ENCODE measurements around the gene ASTN2.

Gene ASTN2

GRCh38 chr9:116668970-116669695, 745.7 kb downstream of the ASTN2 start:
- no peaks in the 10 kb centered on the region for H4K20me1 ChIP-seq (ENCODE audit: insufficient read depth, low read length)
- no peaks in the 10 kb centered on the region for H3F3A ChIP-seq (ENCODE audit: insufficient read depth, low read length)
- no peak overlapping the region for H3K4me2 ChIP-seq (ENCODE audit: low read length)
- no peaks in the 10 kb centered on the region for H3K79me2 ChIP-seq (ENCODE audit: insufficient read depth, low read length)
- H3K9me2 ChIP-seq (ENCODE audit: low read depth, low read length): no peaks in the 10 kb centered on the region
- no peaks in the 10 kb centered on the region for H3K36me3 ChIP-seq (ENCODE audit: insufficient read depth, low read length)
- H3K9me3 ChIP-seq (ENCODE audit: low read length): peaks cover 13% of the 10 kb centered on the region
- no peak for TF ChIP-seq CTCF (IDR thresholded peaks at IDR 0.05; ENCODE audit: low read length)
- no peak for TF ChIP-seq EZH2 (IDR thresholded peaks at IDR 0.05; ENCODE audit: borderline replicate concordance, low read length)
- no peak overlapping the region for H2AFZ ChIP-seq (ENCODE audit: low read length)
- no peaks in the 10 kb centered on the region for H3K4me1 ChIP-seq (ENCODE audit: insufficient read depth, low read length, severe bottlenecking)
- no peak overlapping the region for H3K9ac ChIP-seq (ENCODE audit: low read length)
- H3K27me3 ChIP-seq (ENCODE audit: insufficient read depth, low read length): no peaks in the 10 kb centered on the region
- no peak overlapping the region for H3K4me3 ChIP-seq (ENCODE audit: low read depth, low read length, poor library complexity, severe bottlenecking)
- H3K27ac ChIP-seq (ENCODE audit: low read depth, low read length, poor library complexity, severe bottlenecking): no peak overlapping the region

- Histone ChIP-seq H4K20me1 (ENCODE audit: insufficient read depth, low read length) (no peaks in the 10 kb centered on the region), H3K9me3 (ENCODE audit: low read length) (no peaks in the 10 kb centered on the region), H3K79me2 (ENCODE audit: insufficient read depth, low read length) (no peaks in the 10 kb centered on the region), H3K4me2 (ENCODE audit: low read length) (no peak overlapping the region), H3K27ac (ENCODE audit: low read depth, low read length, poor library complexity, severe bottlenecking) (no peak overlapping the region), H3F3A (ENCODE audit: insufficient read depth, low read length) (no peaks in the 10 kb centered on the region), H3K4me1 (ENCODE audit: insufficient read depth, low read length, severe bottlenecking) (no peaks in the 10 kb centered on the region), H3K9me2 (ENCODE audit: low read depth, low read length) (no peaks in the 10 kb centered on the region), H3K9ac (ENCODE audit: low read length) (no peak overlapping the region), H2AFZ (ENCODE audit: low read length) (no peak overlapping the region), H3K36me3 (ENCODE audit: insufficient read depth, low read length) (no peaks in the 10 kb centered on the region), H3K27me3 (ENCODE audit: insufficient read depth, low read length) (no peaks in the 10 kb centered on the region), H3K4me3 (ENCODE audit: low read depth, low read length, poor library complexity, severe bottlenecking) (no peak overlapping the region)
- no peak for TF ChIP-seq EZH2 (IDR thresholded peaks at IDR 0.05; ENCODE audit: borderline replicate concordance, low read length)
- TF ChIP-seq CTCF (IDR thresholded peaks at IDR 0.05; ENCODE audit: low read length): no peak
These were observed 751.3 kb downstream of the ASTN2 start for GRCh38 chr9:116663581-116663980.

GRCh38 chr9:116662646-116663310, 752.1 kb downstream of the ASTN2 start:
- no peaks in the 10 kb centered on the region for H3K4me1 ChIP-seq (ENCODE audit: insufficient read depth, low read length, severe bottlenecking)
- no peaks in the 10 kb centered on the region for H3K9me3 ChIP-seq (ENCODE audit: low read length)
- H3K36me3 ChIP-seq (ENCODE audit: insufficient read depth, low read length): no peaks in the 10 kb centered on the region
- H4K20me1 ChIP-seq (ENCODE audit: insufficient read depth, low read length): no peaks in the 10 kb centered on the region
- no peaks in the 10 kb centered on the region for H3K9me2 ChIP-seq (ENCODE audit: low read depth, low read length)
- no peak overlapping the region for H3K27ac ChIP-seq (ENCODE audit: low read depth, low read length, poor library complexity, severe bottlenecking)
- H3F3A ChIP-seq (ENCODE audit: insufficient read depth, low read length): no peaks in the 10 kb centered on the region
- H3K4me2 ChIP-seq (ENCODE audit: low read length): no peak overlapping the region
- H3K79me2 ChIP-seq (ENCODE audit: insufficient read depth, low read length): no peaks in the 10 kb centered on the region
- H2AFZ ChIP-seq (ENCODE audit: low read length): no peak overlapping the region
- H3K4me3 ChIP-seq (ENCODE audit: low read depth, low read length, poor library complexity, severe bottlenecking): no peak overlapping the region
- no peak for TF ChIP-seq CTCF (IDR thresholded peaks at IDR 0.05; ENCODE audit: low read length)
- TF ChIP-seq EZH2 (IDR thresholded peaks at IDR 0.05; ENCODE audit: borderline replicate concordance, low read length): no peak
- no peak overlapping the region for H3K9ac ChIP-seq (ENCODE audit: low read length)
- H3K27me3 ChIP-seq (ENCODE audit: insufficient read depth, low read length): no peaks in the 10 kb centered on the region

All from OCI-LY1 (cell line).